ENCODE results near the gene ACADVL.

The ACADVL gene

DNA sequence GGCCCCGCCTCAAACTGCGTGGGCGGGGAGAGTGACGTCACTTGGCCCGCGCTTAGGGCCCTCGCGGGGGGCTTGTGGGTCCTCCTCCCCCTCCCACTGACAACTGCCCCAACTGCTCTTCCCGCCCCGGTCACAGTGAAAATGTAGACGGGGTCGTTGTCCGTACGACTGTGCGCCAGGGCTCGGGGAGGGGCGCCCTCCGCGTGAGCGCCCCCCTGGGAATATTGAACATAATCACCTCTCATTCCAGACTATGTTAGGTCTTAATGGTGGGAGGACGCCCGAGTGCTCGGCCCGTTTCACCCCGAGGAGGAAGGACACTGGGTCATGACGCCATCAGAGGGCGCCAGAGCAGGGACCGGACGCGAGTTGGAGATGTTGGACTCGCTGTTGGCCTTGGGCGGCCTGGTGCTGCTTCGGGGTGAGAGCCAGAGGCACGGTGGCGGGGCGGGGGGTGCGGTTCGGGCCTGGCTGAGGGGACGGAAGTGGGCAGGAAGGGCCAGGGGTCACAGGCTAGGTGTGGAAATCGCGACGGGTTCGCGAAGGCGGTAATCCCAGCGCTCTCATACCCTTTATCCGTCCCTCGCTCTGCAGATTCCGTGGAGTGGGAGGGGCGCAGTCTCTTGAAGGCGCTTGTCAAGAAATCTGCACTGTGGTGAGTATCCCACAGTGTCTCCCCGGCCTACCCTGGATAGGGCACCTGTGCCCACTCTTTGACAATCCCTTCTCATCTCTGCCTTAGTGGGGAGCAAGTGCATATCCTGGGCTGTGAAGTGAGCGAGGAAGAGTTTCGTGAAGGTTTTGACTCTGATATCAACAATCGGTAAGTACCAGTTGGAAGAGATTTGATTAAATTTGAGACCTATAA is 32.7 kb downstream of the ACADVL start, which contains the start of gene ELP5:
ELP5 (plus strand) TSS at position 40 of the 868 bp plus-strand sequence; CDS start at position 376, 336 bp downstream.
- peak; percentile 57 to 61 for ATAC-seq

DNA sequence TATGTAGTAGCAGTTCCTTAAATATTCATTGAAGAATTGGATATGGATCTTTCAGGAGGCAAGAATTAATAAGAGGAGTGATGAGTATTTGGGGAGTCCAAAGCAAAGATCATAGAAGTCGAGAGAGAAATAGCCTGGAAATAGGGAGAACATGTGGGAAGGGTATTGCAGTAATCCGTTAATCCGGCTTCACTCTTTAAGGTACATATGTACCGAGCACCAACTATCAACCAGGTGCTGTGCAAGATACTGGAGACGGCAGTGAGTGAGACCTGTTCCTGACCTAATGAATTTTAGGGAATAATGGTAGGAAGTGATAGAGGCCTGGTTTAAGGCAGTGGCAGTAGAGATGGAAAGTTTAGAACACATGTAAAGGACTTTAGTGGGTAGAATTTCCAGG is 33.3 kb downstream of the ACADVL start:
- ATAC-seq, result no peak

DNA sequence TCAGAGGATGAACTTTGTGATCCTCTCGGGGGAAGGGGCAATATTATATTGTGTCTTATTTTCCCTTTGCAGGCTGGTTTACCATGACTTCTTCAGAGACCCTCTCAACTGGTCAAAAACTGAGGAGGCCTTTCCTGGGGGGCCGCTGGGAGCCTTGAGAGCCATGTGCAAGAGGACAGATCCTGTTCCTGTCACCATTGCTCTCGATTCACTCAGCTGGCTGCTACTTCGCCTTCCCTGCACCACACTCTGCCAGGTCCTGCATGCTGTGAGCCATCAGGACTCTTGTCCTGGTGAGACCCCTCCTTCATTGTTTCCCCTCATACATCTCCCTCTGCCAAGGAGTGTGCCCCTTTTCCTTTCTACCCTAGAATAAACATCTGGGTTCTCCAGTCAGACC is 34.8 kb downstream of the ACADVL start:
- ATAC-seq, result no peak

GRCh38 chr17:7256766-7257456 is 37.2 kb downstream of the ACADVL start:
- ATAC-seq, result no peak

GRCh38 chr17:7258731-7259554 is 39.2 kb downstream of the ACADVL start:
- ATAC-seq, result no peak

- ATAC-seq, result no peak
Observed at GRCh38 chr17:7259555-7259889, 39.8 kb downstream of the ACADVL start.

DNA sequence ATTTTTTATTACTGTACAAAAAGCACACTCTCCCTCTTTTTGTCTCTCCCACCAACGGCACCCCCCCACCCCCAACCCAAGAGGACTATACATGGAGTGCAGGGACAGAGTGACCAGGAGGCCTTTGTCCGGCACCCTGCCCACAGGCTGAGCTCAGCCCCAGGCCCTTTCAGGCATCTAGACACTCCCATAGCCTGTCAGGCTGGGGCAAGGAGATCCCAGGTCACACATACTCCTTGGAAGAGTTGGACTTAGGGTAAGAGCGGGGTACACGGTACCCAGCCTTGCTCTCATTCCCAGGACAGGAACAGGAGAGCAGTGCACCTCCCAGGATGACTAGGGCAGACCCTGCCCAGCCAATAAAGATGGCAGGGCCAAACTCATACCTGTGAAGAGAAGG is 40.4 kb downstream of the ACADVL start:
- no peak for ATAC-seq

- peak; percentile 42 for ATAC-seq
Observed at GRCh38 chr17:7260651-7261378, 41.1 kb downstream of the ACADVL start.

DNA sequence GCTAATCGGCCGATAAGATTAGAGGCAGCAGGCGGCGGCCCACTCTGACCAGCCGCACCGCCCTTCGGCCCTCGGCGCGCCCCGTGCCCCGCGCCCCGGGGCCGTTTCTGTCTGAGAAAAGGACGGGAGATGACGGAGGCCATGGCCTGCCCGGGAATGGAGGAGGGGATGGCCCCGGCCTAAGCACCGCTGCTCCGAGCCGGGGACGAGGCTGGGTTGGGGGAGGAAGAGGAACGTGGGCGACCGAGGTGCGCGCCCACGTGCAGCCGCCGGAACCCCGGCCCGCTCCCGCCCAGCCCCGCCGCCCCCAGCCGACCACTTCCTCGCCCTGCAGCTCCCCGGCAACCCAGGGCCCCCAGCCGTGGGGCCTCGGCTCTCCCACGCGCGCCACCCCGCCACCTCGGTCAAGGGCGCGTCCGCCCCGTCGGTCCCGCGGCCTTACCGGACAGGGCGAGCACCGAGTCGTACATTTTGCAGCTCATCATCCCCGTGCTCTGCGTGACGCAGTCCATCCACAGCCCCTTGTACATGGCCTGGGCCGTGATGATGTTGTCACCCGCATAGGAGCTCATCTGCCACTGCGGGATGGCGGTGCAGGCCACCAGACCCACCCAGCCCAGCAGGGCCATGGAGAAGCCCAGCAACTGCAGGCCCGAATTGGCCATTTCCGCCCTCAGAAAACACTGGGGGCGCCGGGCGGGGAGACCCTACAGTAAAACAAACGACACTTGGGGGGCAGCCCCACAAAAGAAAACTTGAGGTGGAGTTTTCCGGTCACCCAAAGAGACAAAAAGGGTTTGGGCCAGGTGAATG is 41.8 kb downstream of the ACADVL start:
- ATAC-seq, result peak; percentile 48 to 56

- ATAC-seq, result no peak
Observed at GRCh38 chr17:7262192-7262934, 42.6 kb downstream of the ACADVL start, which contains the start of gene CLDN7. CLDN7 (minus strand) TSS chr17:7262478; CDS start chr17:7262043, 435 bp downstream.

GRCh38 chr17:7262935-7263800 is 43.4 kb downstream of the ACADVL start:
- ATAC-seq, result peak in 1 of 2 donors; percentile 11

DNA sequence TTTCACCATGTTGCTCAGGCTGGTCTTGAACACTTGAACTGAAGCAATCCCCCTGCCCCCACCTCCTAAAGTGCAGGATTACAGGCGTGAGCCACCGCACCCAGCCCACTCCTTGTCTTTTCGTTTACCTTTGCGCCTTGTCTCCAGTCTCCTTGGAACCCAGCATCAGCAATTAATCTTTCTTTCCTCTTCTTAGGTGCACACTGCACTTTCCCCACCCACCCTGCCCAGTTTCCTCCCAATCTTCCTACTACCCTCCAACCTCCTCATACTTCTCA is 44.0 kb downstream of the ACADVL start:
- no peak for ATAC-seq

GRCh38 chr17:7266784-7267183 is 47.0 kb downstream of the ACADVL start:
- ATAC-seq, result no peak
